Stomach (tissue), 4 donors: ENCODE results near the gene MGAT4A.

Experiments
- POLR2A ChIP-seq, 4 donors: fragments of 450-650 bp; IDR thresholded peaks; one replicate each; pipeline ENCODE4 v1.6.1; 2016; ENCODE audit warnings: antibody characterized with exemption in 4 of 4, control low read depth in 2 of 4, mild to moderate bottlenecking in 1 of 4, moderate library complexity in 1 of 4
- TF ChIP-seq, protein P1 (sequence below), 7 experiments: fragments of 450-650 bp in 4 of 7; fragments of 200-600 bp in 3 of 7; sonication (generic) in 3 of 7; IDR thresholded peaks; one replicate each; pipeline ENCODE4 v1.5.1; 2016 to 2019; ENCODE audit warnings: antibody characterized with exemption in 7 of 7, control low read depth in 2 of 7, mild to moderate bottlenecking in 1 of 7

DNA sequence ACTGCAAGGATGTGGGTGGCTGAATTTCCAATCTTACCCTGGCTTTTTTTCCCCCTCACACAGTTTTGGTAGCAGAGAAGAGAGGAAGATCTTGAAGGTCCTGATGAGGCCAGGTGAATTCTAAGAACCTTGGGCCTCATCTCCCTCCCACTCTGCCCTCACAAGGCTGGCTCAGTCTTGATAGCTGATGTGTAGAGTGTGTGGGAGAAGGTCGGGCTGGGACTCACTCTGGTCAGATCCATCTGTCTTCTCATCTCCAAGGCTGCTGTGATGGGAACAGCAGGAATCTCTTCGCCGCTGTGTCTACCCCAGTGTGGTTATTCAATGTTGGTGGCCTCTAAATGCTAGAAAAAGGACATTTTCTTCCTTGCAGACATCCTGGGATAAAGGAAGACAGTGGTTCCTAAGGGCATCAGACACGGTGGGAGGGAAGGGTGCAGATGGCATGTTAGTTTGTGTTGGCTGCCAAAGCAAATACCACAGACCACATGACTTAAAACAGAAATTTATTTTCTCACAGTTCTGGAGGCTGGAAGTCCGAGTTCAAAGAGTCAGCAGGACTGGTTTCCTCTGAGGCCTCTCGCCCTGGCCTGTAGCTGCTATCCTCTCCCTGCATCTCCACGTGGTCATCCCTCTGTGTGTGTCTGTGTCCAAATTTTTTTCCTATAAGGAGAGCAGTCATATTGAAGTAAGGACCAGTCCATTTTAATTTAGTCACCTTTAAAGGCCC lies 37.6 kb upstream of the MGAT4A start:
- TF ChIP-seq, protein P1, sequence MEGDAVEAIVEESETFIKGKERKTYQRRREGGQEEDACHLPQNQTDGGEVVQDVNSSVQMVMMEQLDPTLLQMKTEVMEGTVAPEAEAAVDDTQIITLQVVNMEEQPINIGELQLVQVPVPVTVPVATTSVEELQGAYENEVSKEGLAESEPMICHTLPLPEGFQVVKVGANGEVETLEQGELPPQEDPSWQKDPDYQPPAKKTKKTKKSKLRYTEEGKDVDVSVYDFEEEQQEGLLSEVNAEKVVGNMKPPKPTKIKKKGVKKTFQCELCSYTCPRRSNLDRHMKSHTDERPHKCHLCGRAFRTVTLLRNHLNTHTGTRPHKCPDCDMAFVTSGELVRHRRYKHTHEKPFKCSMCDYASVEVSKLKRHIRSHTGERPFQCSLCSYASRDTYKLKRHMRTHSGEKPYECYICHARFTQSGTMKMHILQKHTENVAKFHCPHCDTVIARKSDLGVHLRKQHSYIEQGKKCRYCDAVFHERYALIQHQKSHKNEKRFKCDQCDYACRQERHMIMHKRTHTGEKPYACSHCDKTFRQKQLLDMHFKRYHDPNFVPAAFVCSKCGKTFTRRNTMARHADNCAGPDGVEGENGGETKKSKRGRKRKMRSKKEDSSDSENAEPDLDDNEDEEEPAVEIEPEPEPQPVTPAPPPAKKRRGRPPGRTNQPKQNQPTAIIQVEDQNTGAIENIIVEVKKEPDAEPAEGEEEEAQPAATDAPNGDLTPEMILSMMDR (IDR thresholded peaks at IDR 0.05), result no peak
- no peak for TF ChIP-seq POLR2A (IDR thresholded peaks at IDR 0.05)
